A549 (cell line): Measurements from ENCODE around the gene CHN1.

Experiments used
- CEBPB ChIP-seq, 2 experiments: fragments of >200 bp in 1 of 2; sonication (Bioruptor Twin) in 1 of 2; formaldehyde crosslinking in 1 of 2; IDR thresholded peaks; 2 replicates each; pipeline ENCODE4 v1.6.1; 2012 to 2016
- CTCF ChIP-seq: fragments of >200 bp; sonication (Bioruptor Twin); formaldehyde crosslinking; IDR thresholded peaks from 3 replicates; pipeline ENCODE4 v1.5.1; 2016

GRCh38 chr2:174761837-174762236 is 243.3 kb downstream of the CHN1 start:
- TF ChIP-seq CTCF (no peak), CEBPB (IDR thresholded peaks at IDR 0.05) (no peak)
